ENCODE measurements around the gene MED27. TPM values are rescaled to one million over a fixed set of nuclear protein-coding genes. Genes with fewer than 3 reads are reported as not detected.
A peak's percentile ranks its signal among the peaks of the same experiment; 100 is the strongest.

Gene MED27
- total RNA-seq, 1 experiment from 2014 or later, result 38.9 TPM

GRCh38 chr9:131879181-131879910 lies 200.3 kb downstream of the MED27 start:
- no peak for DNase-seq
- no peaks in the 10 kb centered on the region for H3K9me3 ChIP-seq
- no peaks in the 10 kb centered on the region for H3K36me3 ChIP-seq
- no peaks in the 10 kb centered on the region for H3K27me3 ChIP-seq
- no peak overlapping the region for H3K4me3 ChIP-seq

- Histone ChIP-seq H3K4me3 (no peak overlapping the region), H3K9me3 (no peaks in the 10 kb centered on the region), H3K36me3 (no peaks in the 10 kb centered on the region), H3K27me3 (no peaks in the 10 kb centered on the region)
- DNase-seq, result no peak
These were observed 203.2 kb downstream of the MED27 start for GRCh38 chr9:131876486-131876885.

DNA sequence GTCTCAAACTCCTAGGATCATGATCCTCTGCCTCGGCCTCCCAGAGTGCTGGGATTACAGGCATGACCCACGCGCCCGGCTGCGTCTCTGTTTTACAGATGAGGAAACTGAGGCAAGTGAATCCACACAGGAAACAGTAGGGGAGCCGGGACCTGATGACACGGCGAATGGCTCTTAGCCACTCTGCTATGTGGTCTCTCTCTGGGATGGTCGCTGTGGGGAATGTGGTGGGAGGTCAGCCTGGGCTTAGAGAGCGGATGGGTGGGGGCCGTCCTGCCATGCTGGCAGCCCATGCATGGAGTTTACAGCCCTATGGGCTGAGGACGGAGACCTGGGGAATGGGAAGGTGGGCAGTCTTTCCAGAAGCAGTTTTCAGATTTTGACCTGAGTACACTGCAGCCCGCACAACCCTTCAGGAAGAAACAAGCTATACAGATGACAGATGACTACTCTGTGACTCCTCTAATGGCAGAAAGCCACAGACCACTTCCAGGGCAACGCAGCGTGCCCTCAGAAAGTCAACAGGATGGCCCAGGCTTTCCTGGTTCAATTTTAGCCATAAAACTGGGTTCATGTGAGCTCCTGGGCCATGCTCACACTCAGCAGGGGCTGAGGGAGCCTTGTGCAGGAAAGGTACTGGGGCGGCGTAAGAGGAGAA lies 203.7 kb downstream of the MED27 start:
- Histone ChIP-seq H3K27me3 (no peaks in the 10 kb centered on the region), H3K9me3 (no peaks in the 10 kb centered on the region), H3K4me3 (no peak overlapping the region), H3K36me3 (no peaks in the 10 kb centered on the region)
- peak; percentile 56 for DNase-seq

GRCh38 chr9:131874916-131875670 lies 204.6 kb downstream of the MED27 start:
- Histone ChIP-seq H3K4me3 (no peak overlapping the region), H3K9me3 (no peaks in the 10 kb centered on the region), H3K27me3 (no peaks in the 10 kb centered on the region), H3K36me3 (no peaks in the 10 kb centered on the region)
- no peak for DNase-seq

- DNase-seq, result no peak
- no peaks in the 10 kb centered on the region for H3K36me3 ChIP-seq
- H3K27me3 ChIP-seq, result no peaks in the 10 kb centered on the region
- H3K9me3 ChIP-seq, result no peaks in the 10 kb centered on the region
- H3K4me3 ChIP-seq, result no peak overlapping the region
These were observed 205.2 kb downstream of the MED27 start for GRCh38 chr9:131874447-131874846.

- no peak overlapping the region for H3K4me3 ChIP-seq
These were observed 205.7 kb downstream of the MED27 start for GRCh38 chr9:131873891-131874440.

GRCh38 chr9:131873335-131873734 lies 206.3 kb downstream of the MED27 start:
- H3K9me3 ChIP-seq, result no peaks in the 10 kb centered on the region
- no peaks in the 10 kb centered on the region for H3K27me3 ChIP-seq
- H3K4me3 ChIP-seq, result no peak overlapping the region
- H3K36me3 ChIP-seq, result no peaks in the 10 kb centered on the region
- no peak for DNase-seq

More at GRCh38 chr9:131873891-131874440, 205.7 kb downstream of the MED27 start:
- DNase-seq, result no peak
- Histone ChIP-seq H3K27me3 (no peaks in the 10 kb centered on the region), H3K36me3 (no peaks in the 10 kb centered on the region), H3K9me3 (no peaks in the 10 kb centered on the region)

GRCh38 chr9:131872702-131873101 lies 207.0 kb downstream of the MED27 start:
- Histone ChIP-seq H3K27me3 (no peaks in the 10 kb centered on the region), H3K9me3 (no peaks in the 10 kb centered on the region), H3K4me3 (no peak overlapping the region), H3K36me3 (no peaks in the 10 kb centered on the region)
- no peak for DNase-seq

- Histone ChIP-seq H3K27me3 (no peaks in the 10 kb centered on the region), H3K36me3 (no peaks in the 10 kb centered on the region), H3K9me3 (no peaks in the 10 kb centered on the region), H3K4me3 (no peak overlapping the region)
- DNase-seq, result no peak
These were observed 207.7 kb downstream of the MED27 start for GRCh38 chr9:131872006-131872405.

DNA sequence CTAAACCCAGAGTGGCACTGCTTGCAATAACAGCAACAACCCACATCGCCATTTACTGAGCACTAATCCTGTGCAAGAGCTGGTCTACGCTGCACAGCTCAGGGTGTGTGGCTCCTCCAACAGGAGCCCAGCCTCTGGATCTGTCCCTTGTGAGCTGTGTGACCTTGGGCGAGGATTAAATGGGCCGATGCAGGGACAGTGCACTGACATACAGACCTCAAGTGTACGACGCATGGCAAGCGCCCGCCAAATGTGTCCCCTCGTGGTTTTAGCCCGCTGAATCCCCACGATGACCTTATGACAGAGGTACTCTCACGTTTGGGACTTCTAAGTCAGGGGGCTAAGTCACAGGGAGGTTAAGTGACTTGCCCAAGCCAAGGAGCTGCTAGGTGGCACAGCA lies 209.5 kb downstream of the MED27 start:
- no peak for DNase-seq

GRCh38 chr9:131869348-131869747 lies 210.3 kb downstream of the MED27 start:
- DNase-seq, result no peak
- H3K27me3 ChIP-seq, result no peaks in the 10 kb centered on the region
- H3K9me3 ChIP-seq, result no peaks in the 10 kb centered on the region
- no peak overlapping the region for H3K4me3 ChIP-seq
- no peaks in the 10 kb centered on the region for H3K36me3 ChIP-seq

More for the DNA sequence above, 209.5 kb downstream of the MED27 start:
- H3K9me3 ChIP-seq, result no peaks in the 10 kb centered on the region
- H3K4me3 ChIP-seq, result no peak overlapping the region
- H3K27me3 ChIP-seq, result no peaks in the 10 kb centered on the region
- no peaks in the 10 kb centered on the region for H3K36me3 ChIP-seq

DNA sequence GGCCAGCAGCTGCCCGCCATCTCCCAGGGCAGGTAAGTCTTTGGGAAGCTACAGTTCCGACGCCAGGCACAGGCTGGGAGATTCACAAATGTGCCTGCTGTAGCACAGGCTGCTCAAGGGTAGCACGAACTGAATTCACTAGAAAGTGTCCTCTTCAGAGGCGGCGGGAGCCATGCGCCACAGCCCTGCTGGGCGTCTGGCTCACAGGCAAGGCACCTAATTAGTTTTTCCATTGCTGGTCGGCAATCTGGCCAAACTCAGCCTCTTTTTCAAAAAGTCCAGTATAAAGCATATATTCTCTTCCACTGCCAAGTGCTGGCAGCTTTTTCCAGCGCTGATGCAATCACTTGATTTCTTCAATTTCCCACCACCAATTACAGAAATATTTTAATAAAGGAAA lies 210.9 kb downstream of the MED27 start:
- peak; percentile 23 for DNase-seq

GRCh38 chr9:131867611-131868192 lies 212.0 kb downstream of the MED27 start:
- Histone ChIP-seq H3K36me3 (no peaks in the 10 kb centered on the region), H3K27me3 (no peaks in the 10 kb centered on the region), H3K4me3 (no peak overlapping the region), H3K9me3 (no peaks in the 10 kb centered on the region)
- no peak for DNase-seq

More for the DNA sequence above, 210.9 kb downstream of the MED27 start:
- H3K9me3 ChIP-seq, result no peaks in the 10 kb centered on the region
- no peaks in the 10 kb centered on the region for H3K36me3 ChIP-seq
- H3K4me3 ChIP-seq, result no peak overlapping the region
- no peaks in the 10 kb centered on the region for H3K27me3 ChIP-seq

- DNase-seq, result no peak
- H3K27me3 ChIP-seq, result no peaks in the 10 kb centered on the region
- H3K36me3 ChIP-seq, result no peaks in the 10 kb centered on the region
- H3K4me3 ChIP-seq, result no peak overlapping the region
- H3K9me3 ChIP-seq, result no peaks in the 10 kb centered on the region
These were observed 214.0 kb downstream of the MED27 start for GRCh38 chr9:131865446-131866195.

DNA sequence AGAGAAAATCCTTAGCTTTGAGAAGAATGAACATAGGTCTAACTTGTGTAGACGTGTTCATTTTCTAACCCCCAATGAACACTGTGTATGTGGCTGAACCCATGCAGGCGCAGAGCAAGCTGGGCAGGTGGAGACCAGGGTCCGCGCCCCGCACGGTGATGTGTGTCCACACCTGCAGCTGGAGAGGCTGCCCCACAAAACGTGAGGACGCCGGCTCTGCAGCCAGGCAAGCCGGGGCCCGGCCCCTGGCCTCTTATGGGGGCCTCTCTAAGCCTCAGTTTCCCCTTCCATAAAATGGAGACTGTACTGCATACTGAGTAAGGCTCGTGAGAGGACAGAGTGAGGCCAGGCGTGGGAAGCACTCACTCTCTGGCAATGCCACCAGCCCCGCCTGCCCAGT lies 215.1 kb downstream of the MED27 start:
- H3K36me3 ChIP-seq, result no peaks in the 10 kb centered on the region
- no peak for DNase-seq
- no peak overlapping the region for H3K4me3 ChIP-seq

GRCh38 chr9:131863306-131863896 lies 216.3 kb downstream of the MED27 start:
- Histone ChIP-seq H3K4me3 (no peak overlapping the region), H3K9me3 (no peaks in the 10 kb centered on the region), H3K36me3 (no peaks in the 10 kb centered on the region), H3K27me3 (no peaks in the 10 kb centered on the region)
- no peak for DNase-seq

More for the DNA sequence above, 215.1 kb downstream of the MED27 start:
- Histone ChIP-seq H3K27me3 (no peaks in the 10 kb centered on the region), H3K9me3 (no peaks in the 10 kb centered on the region)

Data from MG63 (cell line).